ENCODE measurements around the gene TIMM44.

TIMM44 gene

GRCh38 chr19:7912697-7913564 is 30.5 kb downstream of the TIMM44 start:
- H3K4me3 ChIP-seq (replicated peaks in 1 of 2; ENCODE audit: low read depth in 2 of 2, low read length in 2 of 2): no peak overlapping the region
- no peak for DNase-seq (ENCODE audit: low read depth in 2 of 2)
- TF ChIP-seq CTCF (IDR thresholded peaks at IDR 0.05; ENCODE audit: low read depth, low read length): no peak

GRCh38 chr19:7912144-7912696 is 31.2 kb downstream of the TIMM44 start:
- no peak overlapping the region for H3K4me3 ChIP-seq (replicated peaks in 1 of 2; ENCODE audit: low read depth in 2 of 2, low read length in 2 of 2)
- no peak for TF ChIP-seq CTCF (IDR thresholded peaks at IDR 0.05; ENCODE audit: low read depth, low read length)
- DNase-seq (ENCODE audit: low read depth in 2 of 2): no peak

- no peak for TF ChIP-seq CTCF (IDR thresholded peaks at IDR 0.05; ENCODE audit: low read depth, low read length)
- H3K4me3 ChIP-seq (replicated peaks in 1 of 2; ENCODE audit: low read depth in 2 of 2, low read length in 2 of 2): no peak overlapping the region
- no peak for DNase-seq (ENCODE audit: low read depth in 2 of 2)
Observed at GRCh38 chr19:7911508-7912143, 31.8 kb downstream of the TIMM44 start.

- H3K4me3 ChIP-seq (replicated peaks in 1 of 2; ENCODE audit: low read depth in 2 of 2, low read length in 2 of 2): no peak overlapping the region
- no peak for DNase-seq (ENCODE audit: low read depth in 2 of 2)
- TF ChIP-seq CTCF (IDR thresholded peaks at IDR 0.05; ENCODE audit: low read depth, low read length): no peak
Observed at GRCh38 chr19:7910321-7911161, 32.9 kb downstream of the TIMM44 start.

GRCh38 chr19:7909471-7910067 is 33.9 kb downstream of the TIMM44 start:
- no peak overlapping the region for H3K4me3 ChIP-seq (replicated peaks in 1 of 2; ENCODE audit: low read depth in 2 of 2, low read length in 2 of 2)
- no peak for TF ChIP-seq CTCF (IDR thresholded peaks at IDR 0.05; ENCODE audit: low read depth, low read length)
- no peak for DNase-seq (ENCODE audit: low read depth in 2 of 2)
